Inferior parietal cortex (tissue), 1 donor: ENCODE results near the gene UNC45A.
A peak's percentile ranks its signal among the peaks of the same experiment; 100 is the strongest.

Experiments used
- DNase-seq: peaks from one replicate; pipeline ENCODE4 v3.0.0-alpha.2; 2016; ENCODE audit errors: extremely low spot score

The UNC45A gene

DNA sequence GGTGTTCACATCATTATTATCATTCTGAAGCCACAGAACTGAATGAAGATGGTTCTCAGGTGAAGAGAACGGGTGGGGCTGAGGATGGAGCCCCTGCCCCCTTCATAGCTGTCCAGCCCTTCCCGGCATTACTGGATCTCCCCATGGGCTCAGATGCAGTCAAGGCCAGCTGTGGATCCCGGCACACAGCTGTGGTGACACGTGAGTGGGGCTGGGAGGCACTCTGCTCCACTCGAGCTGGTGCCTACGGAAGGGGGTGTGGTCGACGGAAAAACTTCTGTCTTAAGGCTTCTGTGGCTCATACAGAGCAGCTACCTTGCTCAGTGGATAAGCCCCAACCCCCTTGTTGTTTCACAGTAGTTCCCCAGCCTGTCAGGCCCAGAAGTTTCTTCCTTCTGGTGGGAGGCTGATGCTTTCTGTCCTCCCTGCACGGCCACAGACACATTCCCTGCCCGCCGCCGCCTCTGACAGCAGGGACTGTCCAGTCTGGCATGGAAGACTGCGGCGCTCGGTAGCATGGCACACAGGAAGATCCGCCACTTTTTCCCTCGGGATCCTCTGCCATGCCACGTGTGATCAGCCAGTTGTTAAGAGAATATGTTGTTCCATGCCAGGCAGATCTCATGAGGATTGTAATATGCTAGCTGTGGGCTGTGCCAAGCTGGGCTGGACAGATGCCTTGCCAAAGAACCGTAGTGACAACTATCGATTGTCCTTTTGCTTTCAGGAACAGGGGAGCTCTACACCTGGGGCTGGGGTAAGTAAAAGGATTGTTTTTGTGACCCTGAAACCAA, 25.4 kb downstream of the UNC45A start:
- no peak for DNase-seq

DNA sequence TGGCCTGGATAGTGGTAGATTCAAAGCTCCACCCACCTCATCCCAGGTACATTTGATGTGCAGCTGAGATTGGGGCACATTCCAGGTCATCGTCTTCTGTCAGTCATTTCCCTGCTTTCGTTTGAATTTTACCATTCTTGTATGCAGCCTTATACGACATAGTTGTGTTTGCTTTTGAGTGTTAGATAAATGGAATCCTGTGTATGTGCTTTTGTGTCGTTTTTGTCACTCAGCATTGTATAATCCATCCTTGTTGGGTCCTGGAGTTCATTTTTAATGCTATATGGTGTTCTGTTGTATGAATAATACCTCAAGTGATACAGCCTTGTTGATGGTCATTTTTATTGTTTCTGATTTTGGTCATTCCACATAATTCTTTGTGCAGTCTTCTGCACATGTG, 26.9 kb downstream of the UNC45A start:
- DNase-seq, result no peak

DNA sequence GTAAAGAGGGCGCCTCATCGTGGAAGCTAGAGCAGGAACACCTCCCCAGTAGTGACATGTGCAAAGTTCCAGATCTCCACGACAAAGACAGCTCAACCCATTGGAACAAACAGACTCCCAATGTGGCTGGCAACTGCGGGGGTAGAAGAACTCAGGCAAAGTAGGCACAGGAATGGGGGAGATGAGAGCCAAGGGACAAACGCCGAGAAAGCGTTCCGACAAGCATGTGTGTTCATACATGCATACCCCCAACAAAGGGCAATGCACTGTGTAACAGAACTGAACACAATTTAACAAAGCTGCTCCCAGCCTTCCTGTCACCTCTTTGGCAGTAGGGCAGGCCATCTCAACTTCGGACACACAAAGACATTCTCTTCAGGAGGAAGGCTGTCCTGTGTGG, 31.2 kb downstream of the UNC45A start:
- DNase-seq, result no peak

DNA sequence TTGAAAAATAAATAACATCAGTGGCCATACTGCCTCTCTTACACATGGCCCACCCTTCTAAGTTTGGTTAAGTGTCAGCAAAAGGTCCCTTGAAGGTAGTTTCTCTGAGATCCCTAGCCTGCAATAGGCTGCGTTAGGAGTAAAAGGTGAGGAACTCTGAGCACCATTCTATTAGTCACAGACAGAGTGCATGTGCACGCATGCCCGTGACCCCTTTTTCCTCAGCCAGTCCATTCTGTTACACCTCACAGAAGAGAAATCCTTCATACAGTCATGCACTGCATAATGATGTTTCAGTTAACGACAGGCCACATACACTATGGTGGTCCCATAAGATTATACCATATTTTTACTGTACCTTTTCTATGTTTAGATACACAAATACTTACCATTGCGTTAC, 32.1 kb downstream of the UNC45A start:
- DNase-seq, result no peak

GRCh38 chr15:90968434-90968833, 33.3 kb downstream of the UNC45A start:
- no peak for DNase-seq

- no peak for DNase-seq
Observed at GRCh38 chr15:90970274-90970673, 35.2 kb downstream of the UNC45A start.

GRCh38 chr15:90972133-90972532, 37.0 kb downstream of the UNC45A start:
- DNase-seq, result no peak

GRCh38 chr15:90974216-90974615, 39.1 kb downstream of the UNC45A start:
- no peak for DNase-seq

DNA sequence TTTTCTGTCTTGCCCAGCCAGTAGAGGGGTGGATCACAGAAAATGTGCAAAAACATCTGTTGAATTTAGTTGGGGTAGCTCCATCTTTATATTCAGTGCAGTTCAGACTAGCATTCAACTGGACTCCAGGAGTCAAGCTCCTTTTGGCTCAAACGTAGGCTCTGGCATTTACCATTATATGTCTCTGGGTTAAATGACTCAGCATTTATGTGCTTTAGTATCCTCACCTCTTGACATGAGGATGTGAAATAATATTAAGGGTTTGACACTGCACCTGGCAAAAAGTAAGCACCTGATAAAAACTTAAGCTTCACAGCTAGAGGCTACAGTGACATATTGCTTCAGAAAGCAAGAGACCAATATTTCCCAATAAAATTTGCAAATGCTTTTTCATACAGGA, 44.5 kb downstream of the UNC45A start:
- DNase-seq, result no peak

DNA sequence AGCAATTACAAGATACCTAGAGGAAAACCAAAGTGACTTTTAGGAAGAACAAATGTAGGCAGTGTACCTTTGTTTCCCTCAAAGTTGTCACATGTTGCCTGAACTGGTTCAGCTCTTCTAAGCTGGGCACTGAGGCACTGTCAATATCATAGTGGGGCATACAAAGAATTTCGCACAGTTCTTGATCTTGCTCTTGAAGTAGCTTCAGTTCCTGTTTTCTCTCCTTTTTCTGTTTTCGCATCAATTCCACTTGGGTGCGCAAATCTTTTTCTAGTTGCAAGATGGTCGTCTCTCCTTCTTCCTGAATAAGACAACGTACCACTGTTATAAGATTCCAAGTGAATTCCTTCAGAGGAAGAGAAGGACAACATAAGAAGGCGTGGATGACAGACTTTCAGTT, 46.6 kb downstream of the UNC45A start:
- DNase-seq, result no peak

DNA sequence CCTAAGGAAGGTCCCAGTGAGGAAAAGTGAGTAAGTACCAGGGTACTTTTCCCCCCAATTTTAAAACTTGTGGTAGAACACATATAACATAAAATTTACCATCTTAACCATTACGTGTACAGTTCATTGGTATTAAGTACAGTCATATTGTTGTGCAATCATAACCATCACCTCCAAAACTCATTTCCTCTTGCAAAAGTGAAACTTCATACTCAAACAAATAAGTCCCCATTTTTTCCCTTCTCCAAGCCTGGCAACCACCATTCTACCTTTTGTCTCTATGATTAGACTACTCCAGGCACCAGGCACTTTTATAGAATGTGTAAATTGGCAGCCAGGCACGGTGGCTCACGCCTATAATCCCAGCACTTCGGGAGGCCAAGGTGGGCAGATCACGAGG, 47.0 kb downstream of the UNC45A start:
- no peak for DNase-seq

DNA sequence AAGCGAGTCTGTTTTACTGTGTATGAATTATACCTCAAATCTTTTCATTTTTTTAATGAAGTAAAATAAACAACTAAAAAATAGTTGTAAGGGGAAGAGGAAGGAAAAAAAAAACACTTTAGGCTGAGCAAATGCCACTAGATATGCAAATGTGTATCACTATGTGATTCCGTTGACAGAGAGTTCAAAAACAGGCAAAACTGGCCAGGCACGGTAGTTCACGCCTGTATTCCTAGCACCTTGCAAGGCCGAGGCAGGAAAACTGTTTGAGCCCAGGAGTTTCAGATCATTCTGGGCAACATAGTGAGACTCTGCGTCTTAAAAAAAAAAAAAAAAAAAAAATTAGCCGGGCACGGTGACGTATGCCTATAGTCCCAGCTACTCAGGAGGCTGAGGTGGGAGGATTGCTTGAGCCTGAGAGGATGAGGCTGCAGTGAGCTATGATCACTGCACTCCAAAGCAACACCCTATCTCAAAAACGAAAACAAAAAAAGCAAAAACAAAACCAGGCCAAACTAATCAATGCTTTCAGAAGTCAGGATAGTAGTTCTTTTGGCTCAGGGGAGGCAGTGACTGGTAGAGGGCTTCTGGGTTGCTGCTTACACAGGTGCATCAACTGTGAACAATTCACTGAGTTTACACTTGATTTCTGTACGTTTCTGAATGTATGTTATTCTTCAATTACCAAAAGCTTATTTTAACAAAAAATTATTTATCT, 51.9 kb downstream of the UNC45A start:
- DNase-seq, result no peak

GRCh38 chr15:90987561-90988141, 52.6 kb downstream of the UNC45A start:
- no peak for DNase-seq

DNA sequence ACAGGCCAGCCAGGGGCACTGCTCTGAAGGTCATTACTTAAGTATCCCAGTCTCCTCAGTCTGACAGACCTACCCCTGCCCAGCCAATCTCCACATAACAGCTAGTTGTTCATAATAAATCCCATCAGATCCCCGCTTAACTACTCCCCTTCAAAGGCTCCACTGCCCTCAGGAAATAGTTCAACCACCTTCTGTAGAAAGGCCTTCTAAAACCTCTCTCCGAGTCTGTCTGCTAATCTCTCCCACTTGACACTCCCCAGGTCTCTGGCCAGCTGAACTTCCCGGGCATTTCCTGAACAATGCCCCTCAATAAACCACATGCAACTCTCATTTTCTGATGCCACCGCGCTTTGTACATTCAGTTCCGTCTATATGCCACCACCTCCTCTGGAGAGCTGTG, 53.2 kb downstream of the UNC45A start:
- DNase-seq, result no peak

DNA sequence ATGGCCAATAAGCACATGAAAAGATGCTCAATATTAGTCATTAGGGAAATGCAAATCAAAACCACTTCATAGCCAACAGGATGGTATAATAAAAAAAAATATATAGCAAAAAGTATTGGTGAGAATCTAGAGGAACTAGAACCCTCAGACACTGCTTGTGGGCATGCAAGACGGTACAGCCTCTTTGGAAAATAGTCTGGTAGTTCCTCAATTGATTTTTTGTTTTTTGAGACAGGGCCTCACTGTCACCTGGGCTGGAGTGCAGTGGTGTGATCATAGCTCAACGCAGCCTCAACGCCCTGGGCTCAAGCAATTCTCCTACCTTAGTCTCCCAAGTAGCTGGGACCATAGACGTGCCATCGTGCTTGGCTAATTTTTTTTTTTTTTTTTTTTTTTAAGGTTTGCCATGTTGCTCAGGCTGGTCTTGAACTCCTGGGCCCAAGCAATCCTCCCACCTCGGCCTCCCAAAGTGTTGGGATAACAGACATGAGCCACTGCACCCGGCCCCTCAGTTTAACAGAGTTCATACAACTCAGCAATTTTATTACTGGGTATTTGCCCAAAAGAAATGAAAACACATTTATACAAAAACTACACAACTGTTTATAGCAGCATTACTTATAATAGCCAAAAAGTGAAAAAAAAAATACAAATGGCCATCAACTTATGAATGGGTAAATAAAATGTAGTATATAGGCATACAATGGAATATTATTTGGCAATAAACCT, 54.1 kb downstream of the UNC45A start:
- DNase-seq, result no peak

GRCh38 chr15:90990446-90990845, 55.4 kb downstream of the UNC45A start:
- DNase-seq, result no peak

DNA sequence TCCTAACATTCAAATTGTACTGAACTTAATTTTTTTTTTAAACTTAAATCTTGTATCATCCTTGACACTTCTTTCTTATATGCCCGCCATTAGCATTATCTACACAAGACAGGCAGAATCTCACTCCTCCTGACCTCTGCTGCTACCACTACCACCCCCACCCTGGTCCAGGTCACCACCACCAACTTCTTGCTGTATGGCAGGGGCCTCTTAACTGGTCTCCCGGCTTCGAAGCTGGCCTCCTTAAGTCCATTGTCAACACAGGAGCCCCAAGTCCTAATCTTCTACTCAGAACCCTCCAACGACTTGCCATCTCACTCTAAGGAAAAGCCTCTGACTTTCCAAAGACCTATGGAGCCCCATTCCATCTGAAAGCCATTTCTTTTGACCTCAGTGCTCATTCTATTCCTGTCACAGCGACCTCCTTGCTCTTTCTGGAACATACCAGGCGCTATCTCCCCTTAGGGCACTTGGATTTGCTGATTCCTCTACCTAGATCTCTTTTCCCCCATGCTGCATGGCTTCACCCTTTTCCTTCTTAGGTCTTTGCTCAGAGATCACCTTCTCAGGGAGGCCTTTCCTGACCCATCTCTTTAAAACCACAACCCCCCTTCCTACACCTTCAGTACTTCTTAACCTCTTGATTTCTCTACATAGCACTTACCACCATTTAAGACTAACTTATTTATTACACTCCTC, 56.7 kb downstream of the UNC45A start:
- DNase-seq, result no peak

DNA sequence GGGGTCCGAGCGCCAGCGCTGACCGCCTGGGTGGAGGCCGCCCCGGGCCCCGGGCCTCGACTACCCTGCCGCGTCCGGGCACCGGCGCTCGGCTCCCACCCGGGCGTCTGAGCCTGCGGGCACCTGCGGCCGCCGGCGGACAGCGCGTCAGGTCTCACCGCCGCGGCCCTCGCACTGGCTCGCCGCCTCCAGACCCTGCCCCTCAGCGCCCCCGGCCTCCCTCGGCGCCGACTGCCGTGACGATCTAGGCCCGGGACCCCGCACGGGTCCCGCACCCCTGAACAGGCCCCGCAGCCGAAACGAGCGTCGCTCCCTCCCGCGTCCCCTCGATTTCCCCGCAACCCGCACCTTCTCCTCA, 59.0 kb downstream of the UNC45A start:
- no peak for DNase-seq

- peak; percentile 96 for DNase-seq
Observed at GRCh38 chr15:90994417-90995311, 59.6 kb downstream of the UNC45A start, which contains the start of gene PRC1. Gene PRC1, minus strand, starts transcription at chr15:90994535. Its CDS starts 118 bp downstream, at chr15:90994417.

GRCh38 chr15:90998737-90999136, 63.7 kb downstream of the UNC45A start:
- DNase-seq, result no peak

- DNase-seq, result no peak
Observed at GRCh38 chr15:91001209-91001608, 66.1 kb downstream of the UNC45A start.
